Measurements from ENCODE around the gene BLOC1S3. TPM values are rescaled to one million over a fixed set of nuclear protein-coding genes. Genes with fewer than 3 reads are reported as not detected.

The BLOC1S3 gene
- total RNA-seq, 1 donor from 2014 or later: 16.9 TPM

GRCh38 chr19:45202637-45203036, 24.1 kb downstream of the BLOC1S3 start:
- H3K4me1 Mint-ChIP-seq (ENCODE audit: unreplicated experiment): peaks cover 16% of the 10 kb centered on the region
- no peaks in the 10 kb centered on the region for H3K36me3 Mint-ChIP-seq (ENCODE audit: unreplicated experiment)
- no peak for TF ChIP-seq CTCF (IDR thresholded peaks at IDR 0.05)
- no peaks in the 10 kb centered on the region for H3K9me3 Mint-ChIP-seq (ENCODE audit: unreplicated experiment)
- DNase-seq (ENCODE audit: extremely low spot score, unreplicated experiment): no peak
- H3K27me3 Mint-ChIP-seq (ENCODE audit: unreplicated experiment): no peaks in the 10 kb centered on the region
- peak overlapping the region; percentile 59 for H3K27ac Mint-ChIP-seq (ENCODE audit: unreplicated experiment)
- H3K4me3 Mint-ChIP-seq (ENCODE audit: unreplicated experiment): no peak overlapping the region

GRCh38 chr19:45205810-45206209, 27.2 kb downstream of the BLOC1S3 start:
- Mint-ChIP-seq H3K27me3 (ENCODE audit: unreplicated experiment) (no peaks in the 10 kb centered on the region), H3K27ac (ENCODE audit: unreplicated experiment) (no peak overlapping the region), H3K4me3 (ENCODE audit: unreplicated experiment) (no peak overlapping the region), H3K36me3 (ENCODE audit: unreplicated experiment) (no peaks in the 10 kb centered on the region), H3K9me3 (ENCODE audit: unreplicated experiment) (no peaks in the 10 kb centered on the region), H3K4me1 (ENCODE audit: unreplicated experiment) (peaks cover 31% of the 10 kb centered on the region)
- no peak for DNase-seq (ENCODE audit: extremely low spot score, unreplicated experiment)
- no peak for TF ChIP-seq CTCF (IDR thresholded peaks at IDR 0.05)

GRCh38 chr19:45206328-45206727, 27.7 kb downstream of the BLOC1S3 start:
- Mint-ChIP-seq H3K9me3 (ENCODE audit: unreplicated experiment) (no peaks in the 10 kb centered on the region), H3K4me3 (ENCODE audit: unreplicated experiment) (no peak overlapping the region), H3K4me1 (ENCODE audit: unreplicated experiment) (peaks cover 36% of the 10 kb centered on the region), H3K36me3 (ENCODE audit: unreplicated experiment) (no peaks in the 10 kb centered on the region), H3K27me3 (ENCODE audit: unreplicated experiment) (no peaks in the 10 kb centered on the region), H3K27ac (ENCODE audit: unreplicated experiment) (no peak overlapping the region)
- TF ChIP-seq CTCF (IDR thresholded peaks at IDR 0.05): no peak
- DNase-seq (ENCODE audit: extremely low spot score, unreplicated experiment): no peak

- Mint-ChIP-seq H3K9me3 (ENCODE audit: unreplicated experiment) (no peaks in the 10 kb centered on the region), H3K27ac (ENCODE audit: unreplicated experiment) (peak overlapping the region; percentile 86), H3K4me1 (ENCODE audit: unreplicated experiment) (peaks cover 74% of the 10 kb centered on the region), H3K4me3 (ENCODE audit: unreplicated experiment) (no peak overlapping the region), H3K36me3 (ENCODE audit: unreplicated experiment) (no peaks in the 10 kb centered on the region), H3K27me3 (ENCODE audit: unreplicated experiment) (no peaks in the 10 kb centered on the region)
- DNase-seq (ENCODE audit: extremely low spot score, unreplicated experiment): no peak
- no peak for TF ChIP-seq CTCF (IDR thresholded peaks at IDR 0.05)
Measured at GRCh38 chr19:45211751-45212381, 33.3 kb downstream of the BLOC1S3 start.

GRCh38 chr19:45213031-45213430, 34.4 kb downstream of the BLOC1S3 start:
- peaks cover 81% of the 10 kb centered on the region for H3K4me1 Mint-ChIP-seq (ENCODE audit: unreplicated experiment)
- H3K9me3 Mint-ChIP-seq (ENCODE audit: unreplicated experiment): no peaks in the 10 kb centered on the region
- no peak for TF ChIP-seq CTCF (IDR thresholded peaks at IDR 0.05)
- no peak for DNase-seq (ENCODE audit: extremely low spot score, unreplicated experiment)
- H3K4me3 Mint-ChIP-seq (ENCODE audit: unreplicated experiment): no peak overlapping the region
- peak overlapping the region; percentile 86 for H3K27ac Mint-ChIP-seq (ENCODE audit: unreplicated experiment)
- H3K27me3 Mint-ChIP-seq (ENCODE audit: unreplicated experiment): no peaks in the 10 kb centered on the region
- H3K36me3 Mint-ChIP-seq (ENCODE audit: unreplicated experiment): no peaks in the 10 kb centered on the region

All from osteocyte (in vitro differentiated cells).